Thymus (tissue), 11 donors: ENCODE data around the gene VBP1. TPM values are rescaled to one million over a fixed set of nuclear protein-coding genes. Genes with fewer than 3 reads are reported as not detected.
"Not testable (repeated sequence)": the region's sequence is repeated elsewhere in the genome, so short reads cannot be mapped to it uniquely, and the experiment has no call there.

Experiments
- DNase-seq, 9 donors: peaks; one replicate each; pipeline ENCODE4 v3.0.0-alpha.2; 2013; ENCODE audit warnings: low spot score in 9 of 9, low read depth in 6 of 9, missing footprints in 1 of 9
- H3K27ac ChIP-seq, 2 donors: one replicate each; pipeline ENCODE4 v1.5.1; 2013; ENCODE audit warnings: control low read depth in 1 of 2, low read depth in 1 of 2, low read length in 1 of 2, mild to moderate bottlenecking in 1 of 2, moderate library complexity in 1 of 2
- H3K27me3 ChIP-seq, 2 donors: one replicate each; pipeline ENCODE4 v1.5.1; 2013; ENCODE audit warnings: low read length in 1 of 2; ENCODE audit not compliant: control insufficient read depth in 2 of 2, insufficient read depth in 1 of 2
- H3K36me3 ChIP-seq, 2 donors: one replicate each; pipeline ENCODE4 v1.5.1; 2013; ENCODE audit warnings: low read length in 1 of 2, mild to moderate bottlenecking in 1 of 2, moderate library complexity in 1 of 2; ENCODE audit not compliant: control insufficient read depth in 2 of 2, insufficient read depth in 2 of 2
- H3K4me1 ChIP-seq, 2 donors: one replicate each; pipeline ENCODE4 v1.5.1; 2013; ENCODE audit warnings: low read length in 2 of 2; ENCODE audit not compliant: control insufficient read depth in 2 of 2, insufficient read depth in 2 of 2
- H3K4me3 ChIP-seq, 2 donors: one replicate each; pipeline ENCODE4 v1.5.1; 2013; ENCODE audit warnings: low read length in 2 of 2, control low read depth in 1 of 2, mild to moderate bottlenecking in 1 of 2
- H3K9me3 ChIP-seq, 2 donors: one replicate each; pipeline ENCODE4 v1.5.1; 2013; ENCODE audit warnings: low read length in 1 of 2, mild to moderate bottlenecking in 1 of 2; ENCODE audit not compliant: control insufficient read depth in 2 of 2, insufficient read depth in 1 of 2
- WGBS: extraction: QIAGEN DNeasy Blood & Tissue Kit; methylation state at CpG from one replicate; pipeline ENCODE4 v1.1.7; 2013; 5-methylcytosine and 5-hydroxymethylcytosine counted together
- polyA plus RNA-seq: library from polyadenylated mRNA; stranded (reverse); fragments of 200-250 nt; gene quantifications from one replicate; pipeline ENCODE4 v1.2.3, GENCODE V29; 2013
- total RNA-seq: library from RNA; stranded (reverse); fragments of 120-200 nt; gene quantifications from one replicate; pipeline ENCODE4 v1.2.4, GENCODE V29; 2013
- donor health status: healthy.

Gene VBP1
- total and polyA plus RNA-seq, 2 donors: 61.1 to 82.3 TPM

DNA sequence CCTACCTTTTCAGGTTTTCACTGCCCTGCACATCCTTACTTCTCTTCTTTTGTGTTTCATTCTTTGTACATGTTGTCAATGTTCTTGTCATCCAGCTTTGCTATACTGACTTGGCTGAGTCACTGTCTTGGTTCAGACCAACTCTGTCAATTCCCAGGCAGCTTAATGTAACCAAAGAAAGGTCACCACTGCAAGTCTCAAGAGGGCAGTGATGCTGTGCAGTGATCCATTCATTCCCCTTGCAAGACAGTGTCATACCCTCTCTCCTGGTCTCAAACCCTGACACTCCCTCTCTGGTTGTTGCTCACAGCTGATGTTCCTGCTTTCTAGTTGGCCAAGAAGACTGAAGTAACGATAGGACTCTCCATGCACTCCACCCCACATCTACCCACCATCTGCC is 30.5 kb downstream of the VBP1 start:
- 94% methylated on average over 1 of the region's 1 CpG for WGBS
- no peak for DNase-seq
- Histone ChIP-seq H3K4me1 (no peaks in the 10 kb centered on the region), H3K4me3 (no peak overlapping the region), H3K27ac (no peak overlapping the region), H3K36me3 (peaks cover 0 to 3% of the 10 kb centered on the region in 2 donors), H3K9me3 (no peaks in the 10 kb centered on the region), H3K27me3 (no peaks in the 10 kb centered on the region)

DNA sequence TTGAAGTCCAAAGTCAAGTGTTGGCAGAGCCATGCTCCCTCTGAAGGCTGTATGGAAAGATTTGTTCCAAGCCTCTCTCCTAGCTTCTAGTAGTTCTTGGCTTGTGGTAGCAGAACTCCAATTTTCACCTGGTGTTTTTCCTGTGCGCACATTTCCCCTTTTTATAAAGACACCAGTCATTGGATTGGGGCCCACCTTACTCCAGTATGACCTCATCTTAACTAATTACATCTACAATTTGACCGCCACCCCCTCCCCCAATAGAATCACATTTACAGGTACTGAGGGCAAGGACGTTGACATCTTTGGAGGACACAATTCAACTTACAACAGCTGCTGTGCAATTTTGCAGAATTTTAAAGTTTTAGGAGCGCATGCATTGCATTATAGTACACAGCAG is 31.2 kb downstream of the VBP1 start:
- no peak for DNase-seq
- Histone ChIP-seq H3K4me1 (no peaks in the 10 kb centered on the region), H3K9me3 (no peaks in the 10 kb centered on the region), H3K27me3 (no peaks in the 10 kb centered on the region), H3K4me3 (no peak overlapping the region), H3K36me3 (no peaks in the 10 kb centered on the region), H3K27ac (no peak overlapping the region)
- WGBS: 90% methylated on average over 4 of the region's 4 CpGs

DNA sequence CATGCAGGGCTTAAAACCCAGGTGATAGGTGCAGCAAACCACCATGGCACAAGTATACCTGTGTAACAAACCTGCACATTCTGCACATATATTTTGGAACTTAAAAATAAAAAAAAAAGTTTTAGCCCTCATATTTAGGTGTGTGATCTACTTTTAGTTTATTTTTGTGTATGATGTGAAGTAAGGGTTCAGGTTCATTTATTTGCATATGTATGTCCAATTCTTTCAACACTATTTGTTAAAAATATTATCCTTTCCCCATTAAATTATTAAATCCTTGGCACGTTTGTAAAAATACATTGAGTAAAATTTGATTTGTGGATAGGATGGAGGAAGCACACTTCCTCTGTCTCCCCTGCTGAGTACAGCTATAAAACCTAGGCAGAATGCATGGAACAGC is 35.1 kb downstream of the VBP1 start:
- DNase-seq: no peak
- Histone ChIP-seq H3K4me3 (no peak overlapping the region), H3K9me3 (no peaks in the 10 kb centered on the region), H3K27ac (no peak overlapping the region), H3K4me1 (no peaks in the 10 kb centered on the region), H3K27me3 (no peaks in the 10 kb centered on the region), H3K36me3 (no peaks in the 10 kb centered on the region)
- 98% methylated on average over 1 of the region's 1 CpG for WGBS

DNA sequence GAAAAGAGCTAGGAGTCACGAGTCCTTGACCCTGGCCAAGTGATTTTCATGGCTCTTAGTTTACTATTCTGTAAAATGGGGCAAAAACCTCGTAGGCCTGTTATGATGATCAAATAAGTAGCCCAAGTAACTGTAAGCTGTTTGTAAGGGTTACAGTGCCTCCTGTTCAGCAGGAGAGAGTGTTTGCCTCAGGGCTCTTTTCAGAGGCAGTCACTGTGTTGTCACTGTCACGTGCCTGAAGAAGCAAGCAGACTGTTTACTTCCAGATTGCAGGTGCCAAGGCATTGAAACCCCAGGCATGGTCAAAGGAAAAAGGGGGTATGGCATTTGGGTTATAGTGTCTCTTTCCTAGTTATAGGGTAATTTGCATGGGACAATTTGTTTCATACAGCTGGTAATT is 43.5 kb downstream of the VBP1 start:
- no peaks in the 10 kb centered on the region for H3K27me3 ChIP-seq
- H3K9me3 ChIP-seq: no peaks in the 10 kb centered on the region
- H3K27ac ChIP-seq: no peak overlapping the region
- no peaks in the 10 kb centered on the region for H3K4me1 ChIP-seq
- 97% methylated on average over 3 of the region's 3 CpGs for WGBS
- H3K36me3 ChIP-seq: no peaks in the 10 kb centered on the region
- DNase-seq: no peak
- no peak overlapping the region for H3K4me3 ChIP-seq

DNA sequence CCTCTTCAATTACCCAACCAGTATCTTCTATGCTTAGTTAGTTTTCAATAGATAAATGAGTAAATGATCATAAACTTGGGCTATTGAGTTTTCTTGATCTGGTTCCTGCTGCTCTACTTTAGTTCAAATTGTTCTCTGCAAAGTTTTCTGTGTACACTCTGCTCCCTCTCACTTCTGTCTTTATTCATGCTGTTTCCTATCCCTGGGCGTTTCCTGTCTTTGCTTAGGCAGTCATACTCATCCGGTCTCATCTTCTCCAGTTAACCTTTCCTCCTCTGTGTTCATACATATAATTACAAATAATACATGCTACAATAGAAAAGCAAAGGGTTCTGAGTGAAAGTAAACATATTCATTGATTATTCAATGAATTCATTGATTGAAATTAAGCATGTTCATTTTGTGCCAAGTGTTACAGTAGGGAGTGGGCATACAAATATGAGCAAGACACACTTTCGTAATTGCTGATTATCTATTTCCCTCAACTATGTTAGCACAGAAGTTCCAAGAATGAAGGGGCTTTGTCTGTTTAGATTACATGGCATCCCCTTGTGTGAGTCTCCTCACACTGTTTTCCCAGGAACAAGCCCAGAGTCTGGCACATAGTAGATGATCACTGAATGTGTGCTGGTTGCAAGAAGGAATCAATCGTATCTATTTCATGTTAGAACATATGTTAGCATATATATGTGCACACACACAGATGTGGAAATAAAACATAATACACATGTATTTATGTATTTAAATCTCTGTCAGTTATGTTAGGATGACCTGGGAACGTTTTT is 46.9 kb downstream of the VBP1 start:
- DNase-seq: peak in 4 of 9 donors; percentile 7 to 51 (median 14)
- no peaks in the 10 kb centered on the region for H3K9me3 ChIP-seq
- no peaks in the 10 kb centered on the region for H3K36me3 ChIP-seq
- H3K27ac ChIP-seq: peak overlapping the region in 1 of 2 donors; percentile 42
- peak overlapping the region; percentile 58 to 64 for H3K4me3 ChIP-seq
- H3K27me3 ChIP-seq: no peaks in the 10 kb centered on the region
- 24% methylated on average over 5 of the region's 5 CpGs for WGBS
- H3K4me1 ChIP-seq: no peaks in the 10 kb centered on the region

DNA sequence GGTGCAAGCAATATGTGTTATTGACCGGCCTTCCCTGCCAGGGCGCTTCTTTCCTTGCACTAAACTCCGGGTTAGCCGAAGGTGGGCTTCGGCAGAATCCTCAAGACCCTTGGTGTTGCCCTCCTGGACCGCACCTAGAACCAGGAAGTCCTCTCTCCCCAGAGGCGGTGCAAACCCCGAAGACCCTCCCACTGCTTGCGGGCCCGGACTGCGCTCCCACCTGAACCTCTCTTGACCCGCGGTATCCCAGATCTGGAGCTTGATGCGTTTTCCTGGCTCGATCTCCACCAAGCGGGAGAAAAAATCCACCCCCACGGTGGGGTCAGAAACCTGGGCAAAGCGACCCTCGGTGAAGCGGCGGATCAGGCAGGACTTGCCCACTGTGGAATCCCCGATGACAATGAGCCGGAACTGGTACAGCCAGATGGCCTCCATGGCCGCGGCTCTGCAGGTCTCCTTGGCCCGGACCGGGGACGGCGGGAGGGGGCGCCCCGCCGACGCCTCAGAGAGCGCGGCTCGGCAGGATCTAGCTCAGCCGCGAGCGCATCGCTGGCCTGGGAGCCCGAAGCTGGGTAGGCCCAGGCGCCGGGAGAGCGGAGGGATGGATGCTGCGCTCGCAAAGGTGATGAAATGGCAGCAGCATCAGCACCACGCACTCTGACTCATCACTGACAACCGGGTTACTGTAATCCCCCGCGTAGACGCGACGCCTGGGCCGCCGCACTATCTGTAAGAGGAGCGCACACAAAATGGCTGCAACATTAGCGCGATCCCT is 47.8 kb downstream of the VBP1 start, which contains the start of gene RAB39B:
RAB39B (minus strand) TSS at position 638 of the 775 bp plus-strand sequence; CDS start at position 435, 203 bp downstream.
- H3K27me3 ChIP-seq: no peaks in the 10 kb centered on the region
- peak within 1 kb of the TSS; percentile 58 to 64 for H3K4me3 ChIP-seq
- under 1% methylated on average over 58 of the region's 58 CpGs for WGBS
- H3K9me3 ChIP-seq: no peaks in the 10 kb centered on the region
- DNase-seq: peak in 7 of 9 donors; percentile 18 to 75 (median 45)
- H3K4me1 ChIP-seq: no peaks in the 10 kb centered on the region
- peak within 1 kb of the TSS; percentile 67 to 78 for H3K27ac ChIP-seq
- H3K36me3 ChIP-seq: no peaks in the 10 kb centered on the region

DNA sequence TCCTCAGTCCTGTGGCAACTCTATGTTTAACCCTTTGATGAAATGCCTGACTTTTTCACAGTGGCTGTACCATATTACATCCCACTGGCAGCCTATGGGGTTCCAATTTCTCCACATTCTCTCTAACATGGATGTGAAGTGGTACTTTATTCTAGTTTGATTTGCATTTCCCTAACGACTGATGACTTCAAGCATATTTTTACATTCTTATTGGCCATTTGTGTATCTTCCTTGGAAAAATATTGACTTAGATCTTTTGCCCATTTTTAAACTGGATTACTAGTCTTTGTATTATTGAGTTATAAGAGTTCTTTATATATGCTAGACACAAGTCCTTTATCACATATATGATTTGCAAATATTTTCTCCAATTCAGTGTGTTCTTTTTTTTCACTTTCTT is 50.2 kb downstream of the VBP1 start:
- Histone ChIP-seq H3K4me3 (no peak overlapping the region), H3K27ac (no peak overlapping the region), H3K27me3 (no peaks in the 10 kb centered on the region), H3K36me3 (no peaks in the 10 kb centered on the region), H3K9me3 (no peaks in the 10 kb centered on the region), H3K4me1 (no peaks in the 10 kb centered on the region)
- no peak for DNase-seq
- 100% methylated on average over 1 of the region's 1 CpG for WGBS

DNA sequence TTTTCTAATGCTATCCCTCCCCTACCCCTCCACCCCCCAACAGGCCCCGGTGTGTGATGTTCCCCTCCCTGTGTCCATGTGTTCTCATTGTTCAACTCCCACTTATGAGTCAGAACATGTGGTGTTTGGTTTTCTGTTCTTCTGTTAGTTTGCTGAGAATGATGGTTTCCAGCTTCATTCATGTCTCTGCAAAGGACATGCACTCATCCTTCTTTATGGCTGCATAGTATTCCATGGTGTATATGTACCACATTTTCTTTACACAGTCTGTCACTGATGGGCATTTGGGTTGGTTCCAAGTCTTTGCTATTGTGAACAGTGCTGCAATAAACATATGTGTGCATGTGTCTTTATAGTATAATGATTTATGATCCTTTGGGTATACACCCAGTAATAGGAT is 51.7 kb downstream of the VBP1 start:
- H3K9me3 ChIP-seq, H3K4me1 ChIP-seq, DNase-seq, H3K27ac ChIP-seq, H3K36me3 ChIP-seq, H3K4me3 ChIP-seq, H3K27me3 ChIP-seq: not testable (repeated sequence)
- 90% methylated on average over 1 of the region's 1 CpG for WGBS

DNA sequence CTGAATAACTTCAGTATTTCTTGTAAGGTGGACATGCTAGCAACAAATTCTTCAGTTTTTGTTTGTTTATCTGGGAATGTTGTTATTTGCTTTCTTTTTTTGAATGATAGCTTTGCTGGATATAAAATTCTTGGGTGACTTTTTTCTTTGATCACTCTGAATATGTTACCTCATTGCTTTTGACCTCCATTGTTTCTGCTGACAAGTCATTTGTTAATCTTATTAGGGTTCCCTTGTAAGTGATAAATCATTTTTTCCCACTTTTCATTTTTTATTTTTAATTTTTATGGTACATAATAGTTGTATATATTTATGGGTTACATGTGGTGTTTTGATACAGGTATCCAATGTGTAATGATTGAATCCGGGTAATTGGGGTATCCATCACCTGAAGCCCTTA is 54.7 kb downstream of the VBP1 start:
- no peak for DNase-seq
- Histone ChIP-seq H3K4me1 (no peaks in the 10 kb centered on the region), H3K9me3 (no peaks in the 10 kb centered on the region), H3K27me3 (no peaks in the 10 kb centered on the region), H3K36me3 (no peaks in the 10 kb centered on the region), H3K27ac (no peak overlapping the region), H3K4me3 (no peak overlapping the region)
- 100% methylated on average over 1 of the region's 1 CpG for WGBS
